ENCODE results near the gene NCR2. TPM values are rescaled to one million over a fixed set of nuclear protein-coding genes. Genes with fewer than 3 reads are reported as not detected.

NCR2 gene
- total RNA-seq, 1 experiment from 2014 or later = not detected

DNA sequence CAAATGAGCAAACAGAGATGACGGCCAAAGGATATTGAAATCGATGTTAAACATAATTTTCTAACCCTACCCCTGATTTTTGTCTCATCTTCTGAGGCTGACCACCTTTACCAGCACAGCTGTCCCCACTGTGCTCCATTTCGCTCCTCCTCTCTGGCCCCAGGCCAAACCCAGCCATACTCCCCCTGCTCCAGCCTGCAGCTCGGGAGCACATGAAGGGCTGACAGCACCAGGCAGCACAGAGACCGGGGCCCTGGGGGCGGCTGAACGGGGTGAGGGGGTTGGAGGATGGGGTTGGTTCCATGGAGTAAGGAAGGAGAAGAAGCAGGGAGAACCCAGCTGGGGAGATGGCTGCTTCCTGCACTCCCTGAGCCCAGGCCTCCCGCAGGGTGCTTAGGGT lies 3.2 kb upstream of the NCR2 start:
- RAD21 ChIA-PET (ENCODE audit: low non-redundant PET in 1 of 2, low total read pairs in 2 of 2, uncharacterized antibody in 2 of 2, unreplicated experiment in 2 of 2) = no interaction called here
- no peaks in the 10 kb centered on the region for H4K20me1 ChIP-seq (ENCODE audit: insufficient read depth)
- ATAC-seq (no peak), DNase-seq (ENCODE audit: low read depth, low spot score) (no peak)
- intact Hi-C loops (cut with micrococcal nuclease) = no loop called here
- no peak overlapping the region for H3K4me2 ChIP-seq (ENCODE audit: low read length)
- H3K36me3 ChIP-seq (ENCODE audit: control insufficient read depth in 1 of 2, insufficient read depth in 2 of 2, low read length in 2 of 2) = no peaks in the 10 kb centered on the region
- peaks cover 23% of the 10 kb centered on the region for H3K27me3 ChIP-seq (ENCODE audit: insufficient read depth, low read length)
- no peaks in the 10 kb centered on the region for H3K9me3 ChIP-seq (ENCODE audit: control insufficient read depth in 1 of 2, insufficient read depth in 1 of 2, low read depth in 1 of 2, low read length in 2 of 2)
- TF ChIP-seq FOSL1 (IDR thresholded peaks at IDR 0.05; ENCODE audit: low read depth) = no peak
- no peak for TF ChIP-seq RAD21 (IDR thresholded peaks at IDR 0.05; ENCODE audit: low read depth)
- TF ChIP-seq EZH2phosphoT487 (IDR thresholded peaks at IDR 0.05; ENCODE audit: borderline replicate concordance) = no peak
- TF ChIP-seq SP1 (IDR thresholded peaks at IDR 0.05; ENCODE audit: low read depth) = no peak
- no peak for TF ChIP-seq TCF7L2 (IDR thresholded peaks at IDR 0.05; ENCODE audit: borderline replicate concordance, extremely low read depth, insufficient read depth, insufficient read length)
- no peak for TF ChIP-seq ZFX (IDR thresholded peaks at IDR 0.05)
- no peak for TF ChIP-seq CBX3 (IDR thresholded peaks at IDR 0.05; ENCODE audit: low read depth)
- TF ChIP-seq, protein P1, sequence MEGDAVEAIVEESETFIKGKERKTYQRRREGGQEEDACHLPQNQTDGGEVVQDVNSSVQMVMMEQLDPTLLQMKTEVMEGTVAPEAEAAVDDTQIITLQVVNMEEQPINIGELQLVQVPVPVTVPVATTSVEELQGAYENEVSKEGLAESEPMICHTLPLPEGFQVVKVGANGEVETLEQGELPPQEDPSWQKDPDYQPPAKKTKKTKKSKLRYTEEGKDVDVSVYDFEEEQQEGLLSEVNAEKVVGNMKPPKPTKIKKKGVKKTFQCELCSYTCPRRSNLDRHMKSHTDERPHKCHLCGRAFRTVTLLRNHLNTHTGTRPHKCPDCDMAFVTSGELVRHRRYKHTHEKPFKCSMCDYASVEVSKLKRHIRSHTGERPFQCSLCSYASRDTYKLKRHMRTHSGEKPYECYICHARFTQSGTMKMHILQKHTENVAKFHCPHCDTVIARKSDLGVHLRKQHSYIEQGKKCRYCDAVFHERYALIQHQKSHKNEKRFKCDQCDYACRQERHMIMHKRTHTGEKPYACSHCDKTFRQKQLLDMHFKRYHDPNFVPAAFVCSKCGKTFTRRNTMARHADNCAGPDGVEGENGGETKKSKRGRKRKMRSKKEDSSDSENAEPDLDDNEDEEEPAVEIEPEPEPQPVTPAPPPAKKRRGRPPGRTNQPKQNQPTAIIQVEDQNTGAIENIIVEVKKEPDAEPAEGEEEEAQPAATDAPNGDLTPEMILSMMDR (IDR thresholded peaks at IDR 0.05 in 2 of 3, conservative IDR thresholded peaks at IDR 0.05 in 1 of 3; ENCODE audit: borderline replicate concordance in 1 of 3, insufficient read depth in 1 of 3, low read depth in 2 of 3, low read length in 2 of 3) = no peak
- TF ChIP-seq JUND (IDR thresholded peaks at IDR 0.05) = no peak
- no peak for TF ChIP-seq POLR2A (IDR thresholded peaks at IDR 0.05; ENCODE audit: borderline replicate concordance, extremely low read depth, insufficient read depth, insufficient read length)
- TF ChIP-seq SRF (IDR thresholded peaks at IDR 0.05; ENCODE audit: low read depth) = no peak
- no peak for TF ChIP-seq POLR2AphosphoS5 (IDR thresholded peaks at IDR 0.05; ENCODE audit: low read depth, low read length)
- TF ChIP-seq, protein P2, sequence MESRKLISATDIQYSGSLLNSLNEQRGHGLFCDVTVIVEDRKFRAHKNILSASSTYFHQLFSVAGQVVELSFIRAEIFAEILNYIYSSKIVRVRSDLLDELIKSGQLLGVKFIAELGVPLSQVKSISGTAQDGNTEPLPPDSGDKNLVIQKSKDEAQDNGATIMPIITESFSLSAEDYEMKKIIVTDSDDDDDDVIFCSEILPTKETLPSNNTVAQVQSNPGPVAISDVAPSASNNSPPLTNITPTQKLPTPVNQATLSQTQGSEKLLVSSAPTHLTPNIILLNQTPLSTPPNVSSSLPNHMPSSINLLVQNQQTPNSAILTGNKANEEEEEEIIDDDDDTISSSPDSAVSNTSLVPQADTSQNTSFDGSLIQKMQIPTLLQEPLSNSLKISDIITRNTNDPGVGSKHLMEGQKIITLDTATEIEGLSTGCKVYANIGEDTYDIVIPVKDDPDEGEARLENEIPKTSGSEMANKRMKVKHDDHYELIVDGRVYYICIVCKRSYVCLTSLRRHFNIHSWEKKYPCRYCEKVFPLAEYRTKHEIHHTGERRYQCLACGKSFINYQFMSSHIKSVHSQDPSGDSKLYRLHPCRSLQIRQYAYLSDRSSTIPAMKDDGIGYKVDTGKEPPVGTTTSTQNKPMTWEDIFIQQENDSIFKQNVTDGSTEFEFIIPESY (IDR thresholded peaks at IDR 0.05; ENCODE audit: extremely low read depth, insufficient replicate concordance, low read length) = no peak
- TF ChIP-seq EZH2 (IDR thresholded peaks at IDR 0.05) = no peak
- no peak for TF ChIP-seq ATF3 (IDR thresholded peaks at IDR 0.05)
- TF ChIP-seq ZNF274 (IDR thresholded peaks at IDR 0.05; ENCODE audit: low read depth, low read length) = no peak
- TF ChIP-seq, protein P3, sequence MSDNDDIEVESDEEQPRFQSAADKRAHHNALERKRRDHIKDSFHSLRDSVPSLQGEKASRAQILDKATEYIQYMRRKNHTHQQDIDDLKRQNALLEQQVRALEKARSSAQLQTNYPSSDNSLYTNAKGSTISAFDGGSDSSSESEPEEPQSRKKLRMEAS (IDR thresholded peaks at IDR 0.05) = no peak
- no peak for TF ChIP-seq EGR1 (IDR thresholded peaks at IDR 0.05; ENCODE audit: low read depth)
- no peak overlapping the region for H3K4me3 ChIP-seq (replicated peaks in 1 of 2; ENCODE audit: low read depth in 1 of 2, low read length in 2 of 2)
- no peaks in the 10 kb centered on the region for H3K79me2 ChIP-seq (ENCODE audit: insufficient read depth, low read length)
- CTCF ChIA-PET = no interaction called here
- H2AFZ ChIP-seq (ENCODE audit: low read depth, low read length, poor library complexity, severe bottlenecking) = no peak overlapping the region
- POLR2A ChIA-PET = no interaction called here
- H3K27ac ChIP-seq (ENCODE audit: low read depth, low read length) = no peak overlapping the region
- no peaks in the 10 kb centered on the region for H3K9me2 ChIP-seq (ENCODE audit: insufficient read depth)
- BruUV-seq (replicated peaks) = no TSS peak
- H3K9ac ChIP-seq (ENCODE audit: low read length) = no peak overlapping the region
- H3K4me1 ChIP-seq (ENCODE audit: control insufficient read depth in 1 of 2, insufficient read depth in 2 of 2, low read length in 2 of 2) = no peaks in the 10 kb centered on the region
